HepG2 (cell line): ENCODE results near the gene POLE4. TPM values are rescaled to one million over a fixed set of nuclear protein-coding genes. Genes with fewer than 3 reads are reported as not detected.

Experiments used
- ATAC-seq: fragments of 200-7000 bp; cut with Tn5 transposase; 3 replicates; pipeline ENCODE4 v1.9.1; 2020; ENCODE audit warnings: mild to moderate bottlenecking, moderate library complexity
- BruUV-seq: library from RNA; stranded (reverse); fragments of 400-500 nt; replicated peaks from 2 replicates; lab custom pipeline; 2021; lab: Mats Ljungman, UMichigan
- CTCF ChIA-PET: fragments of 300-600 bp; formaldehyde crosslinking; extraction: SDS; loops from one replicate; lab custom pipeline; 2021; ENCODE audit warnings: low total read pairs, inconsistent platforms, low intra/inter-chr PET ratio; lab: Yijun Ruan, JAX
- POLR2A ChIA-PET: fragments of 350-600 bp; sonication (Branson Sonifier 250); formaldehyde crosslinking; loops from one replicate; lab custom pipeline; 2020; ENCODE audit warnings: antibody characterized with exemption, inconsistent platforms; lab: Yijun Ruan, JAX
- DNase-seq: peaks from one replicate; pipeline ENCODE4 v3.0.0-alpha.2; 2015; ENCODE audit warnings: low spot score
- FAIRE-seq: peaks from 3 replicates; lab custom pipeline; 2011; peaks lifted over from hg19 to GRCh38; lab: Jason Lieb, UNC
- H2AFZ ChIP-seq: one replicate; pipeline ENCODE4 v1.6.1; 2011; ENCODE audit warnings: low read length, inconsistent platforms
- H3K27ac ChIP-seq: fragments of 300-600 bp; 3 replicates; pipeline ENCODE4 v1.8.0; 2011; ENCODE audit warnings: mixed run types, mild to moderate bottlenecking, mixed read lengths, low read length, inconsistent platforms; ENCODE audit not compliant: insufficient read depth; ENCODE audit errors: extremely low read length
- H3K27me3 ChIP-seq, 2 experiments: fragments of 200-600 bp in 1 of 2; 2 replicates in 1 of 2; 3 replicates in 1 of 2; pipeline versions ENCODE4 v1.6.0 to v1.8.0; 2011; ENCODE audit warnings: low read length in 2 of 2, mild to moderate bottlenecking in 2 of 2, moderate library complexity in 2 of 2, inconsistent platforms in 1 of 2; ENCODE audit not compliant: insufficient read depth in 2 of 2, control insufficient read depth in 1 of 2
- H3K36me3 ChIP-seq, 2 experiments: fragments of 200-600 bp in 1 of 2; replicated peaks in 1 of 2; 2 replicates in 1 of 2; 3 replicates in 1 of 2; pipeline versions ENCODE4 v1.5.1 to v1.8.0; 2011; ENCODE audit warnings: low read length in 2 of 2, inconsistent platforms in 1 of 2; ENCODE audit not compliant: insufficient read depth in 2 of 2, control insufficient read depth in 1 of 2
- H3K4me1 ChIP-seq: 2 replicates; pipeline ENCODE4 v1.5.1; 2012; ENCODE audit warnings: low read length, inconsistent platforms; ENCODE audit not compliant: insufficient read depth
- H3K4me2 ChIP-seq: 2 replicates; pipeline ENCODE4 v1.6.0; 2011; ENCODE audit warnings: low read depth, low read length, inconsistent platforms
- H3K4me3 ChIP-seq, 3 experiments: fragments of 200-600 bp in 1 of 3; sonication (generic), shearing (Covaris generic) in 1 of 3; replicated peaks in 1 of 3; 2 replicates each; pipeline ENCODE4 v1.5.1; 2011 to 2016; ENCODE audit warnings: low read length in 3 of 3, inconsistent platforms in 2 of 3, low read depth in 2 of 3, mild to moderate bottlenecking in 2 of 3, control low read depth in 1 of 3, mixed read lengths in 1 of 3; ENCODE audit not compliant: insufficient read depth in 1 of 3
- H3K79me2 ChIP-seq: one replicate; pipeline ENCODE4 v1.6.1; 2011; ENCODE audit warnings: low read length, inconsistent platforms; ENCODE audit not compliant: insufficient read depth
- H3K9ac ChIP-seq: 2 replicates; pipeline ENCODE4 v1.6.0; 2011; ENCODE audit warnings: mild to moderate bottlenecking, low read depth, low read length, inconsistent platforms; ENCODE audit not compliant: insufficient read depth
- H3K9me3 ChIP-seq: 2 replicates; pipeline ENCODE4 v1.5.1; 2012; ENCODE audit warnings: mild to moderate bottlenecking, low read length
- H4K20me1 ChIP-seq: 2 replicates; pipeline ENCODE4 v1.6.0; 2011; ENCODE audit warnings: inconsistent platforms, mild to moderate bottlenecking, low read length, moderate library complexity; ENCODE audit not compliant: insufficient read depth
- ATF7-NPFF ChIP-seq: sonication (generic); formaldehyde crosslinking; IDR thresholded peaks from 2 replicates; pipeline ENCODE4 v1.8.1; 2023; ENCODE audit warnings: mild to moderate bottlenecking, low read depth, missing genetic modification reagents, moderate library complexity
- CENPT ChIP-seq: sonication (generic); formaldehyde crosslinking; IDR thresholded peaks from 2 replicates; pipeline ENCODE4 v1.8.0; 2022; ENCODE audit warnings: low read depth, mild to moderate bottlenecking, moderate library complexity, missing genetic modification reagents
- KDM5B ChIP-seq: sonication (generic); formaldehyde crosslinking; IDR thresholded peaks from 2 replicates; pipeline ENCODE4 v1.4.0; 2020; ENCODE audit warnings: missing genetic modification reagents, mild to moderate bottlenecking, borderline replicate concordance
- NFYB ChIP-seq: sonication (generic); formaldehyde crosslinking; IDR thresholded peaks from 2 replicates; pipeline ENCODE4 v1.4.0; 2020; ENCODE audit warnings: missing genetic modification reagents
- SMAD9 ChIP-seq: sonication (generic); formaldehyde crosslinking; IDR thresholded peaks from 2 replicates; pipeline ENCODE4 v1.5.1; 2020; ENCODE audit warnings: mild to moderate bottlenecking, missing genetic modification reagents
- TEAD2 ChIP-seq: sonication (generic); formaldehyde crosslinking; IDR thresholded peaks from 2 replicates; pipeline ENCODE4 v1.9.0; 2021; ENCODE audit warnings: missing genetic modification reagents
- ZBTB26 ChIP-seq: IDR thresholded peaks from 2 replicates; pipeline ENCODE4 v1.6.1; 2016; ENCODE audit warnings: missing compliant biosample characterization, missing genetic modification reagents, borderline replicate concordance
- ZBTB38 ChIP-seq: sonication (generic); formaldehyde crosslinking; IDR thresholded peaks from 2 replicates; pipeline ENCODE4 v1.5.1; 2020; ENCODE audit warnings: mild to moderate bottlenecking, missing genetic modification reagents
- ZC3H13 ChIP-seq: sonication (generic); formaldehyde crosslinking; IDR thresholded peaks from 2 replicates; pipeline ENCODE4 v1.8.1; 2023; ENCODE audit warnings: mild to moderate bottlenecking, missing genetic modification reagents, moderate library complexity
- ZFP82 ChIP-seq: sonication (generic); formaldehyde crosslinking; IDR thresholded peaks from 2 replicates; pipeline ENCODE4 v1.5.1; 2020; ENCODE audit warnings: mild to moderate bottlenecking, missing genetic modification reagents, borderline replicate concordance
- ZFX ChIP-seq: sonication (generic); formaldehyde crosslinking; IDR thresholded peaks from 2 replicates; pipeline ENCODE4 v1.4.0; 2020; ENCODE audit warnings: mild to moderate bottlenecking, low read depth, missing genetic modification reagents, moderate library complexity
- ZKSCAN8 ChIP-seq: IDR thresholded peaks from 2 replicates; pipeline ENCODE4 v1.6.1; 2016; ENCODE audit warnings: borderline replicate concordance, missing genetic modification reagents, missing compliant biosample characterization
- ZNF350 ChIP-seq: sonication (generic); formaldehyde crosslinking; IDR thresholded peaks from 2 replicates; pipeline ENCODE4 v1.4.0; 2020; ENCODE audit warnings: mild to moderate bottlenecking, low read depth, missing genetic modification reagents, borderline replicate concordance
- ZNF891 ChIP-seq: sonication (generic); formaldehyde crosslinking; IDR thresholded peaks from 2 replicates; pipeline ENCODE4 v1.5.0; 2020; ENCODE audit warnings: mild to moderate bottlenecking, missing genetic modification reagents
- WGBS: methylation state at CpG from one replicate; pipeline ENCODE4 v1.1.6; 2017; ENCODE audit warnings: low lambda C conversion rate; 5-methylcytosine and 5-hydroxymethylcytosine counted together
- in situ Hi-C: cut with HindIII; loops from 2 replicates; pipeline ENCODE4 v1.10.0; 2017; ENCODE audit warnings: low pct_unique_long_range_greater_than_20kb; ENCODE audit not compliant: extremely low pct_ligation_motif_present
- intact Hi-C: fragments of 100-400 bp; cut with micrococcal nuclease; formaldehyde crosslinking; loops from one replicate; pipeline ENCODE4 v1.10.0; 2022; ENCODE audit not compliant: unreplicated experiment
- polyA plus RNA-seq, 8 experiments: library from polyadenylated mRNA; depleted of rRNA in 3 of 8; stranded (reverse) in 7 of 8; unstranded in 1 of 8; fragments of >200 nt; fragmentation: Illumina TruSeq in 4 of 8; extraction: Trizol in 4 of 8; gene quantifications; 2 replicates each; pipeline versions ENCODE4 v1.2.1 to v1.2.3, GENCODE V29; 2011 to 2016; ENCODE audit warnings: low read depth in 4 of 8, missing spikeins in 1 of 8, mixed read lengths in 1 of 8; ENCODE audit not compliant: insufficient read depth in 1 of 8
- total RNA-seq, 5 experiments: library from RNA; depleted of rRNA; stranded (reverse); fragments of >200 nt; fragmentation: Illumina TruSeq; extraction: Trizol; gene quantifications; 2 replicates each; pipeline ENCODE4 v1.2.3, GENCODE V29; 2016; ENCODE audit warnings: low read depth in 1 of 5
- TF ChIP-seq, protein P1 (sequence below): sonication (generic); formaldehyde crosslinking; IDR thresholded peaks from 2 replicates; pipeline ENCODE4 v1.4.0; 2020; ENCODE audit warnings: mild to moderate bottlenecking, missing genetic modification reagents, borderline replicate concordance
- TF ChIP-seq, protein P2 (sequence below): sonication (generic); formaldehyde crosslinking; IDR thresholded peaks from 2 replicates; pipeline ENCODE4 v1.4.0; 2020; ENCODE audit warnings: missing genetic modification reagents

The POLE4 gene
- total and polyA plus RNA-seq, 2 of the 13 experiments (the other 11 are each of a cell fraction or from before 2014, with no cell fraction given): 106 to 116 TPM

GRCh38 chr2:74908748-74909444 lies 49.5 kb upstream of the POLE4 start:
- WGBS: 49% methylated on average over 29 of the region's 31 CpGs
- H3K9ac ChIP-seq: no peak overlapping the region
- H2AFZ ChIP-seq: no peak overlapping the region
- CTCF ChIA-PET: no interaction called here
- ATAC-seq: peak; percentile 81
- H3K4me2 ChIP-seq: peak overlapping the region; percentile 65
- no peak for FAIRE-seq
- H3K27me3 ChIP-seq: peaks cover 0 to 4% of the 10 kb centered on the region in 2 experiments; a peak in 1 of 5 replicates
- H3K4me3 ChIP-seq: peak overlapping the region in 2 of 3 experiments; percentile 0 to 39; a peak in 1 of 6 replicates
- intact Hi-C loops (no loop called here), in situ Hi-C loops (no loop called here)
- DNase-seq: peak; percentile 24
- peaks cover 25% of the 10 kb centered on the region for H3K4me1 ChIP-seq
- H3K9me3 ChIP-seq: no peaks in the 10 kb centered on the region
- H4K20me1 ChIP-seq: no peaks in the 10 kb centered on the region
- POLR2A ChIA-PET: no interaction called here
- H3K79me2 ChIP-seq: no peaks in the 10 kb centered on the region
- H3K27ac ChIP-seq: no peak overlapping the region
- BruUV-seq: no TSS peak
- H3K36me3 ChIP-seq: no peaks in the 10 kb centered on the region
- TF ChIP-seq ZFP82: no peak
- no peak for TF ChIP-seq ZKSCAN8
- no peak for TF ChIP-seq ZNF350 (CRISPR knock-in tag)
- no peak for TF ChIP-seq ZBTB26 (CRISPR knock-in tag)
- no peak for TF ChIP-seq CENPT
- TF ChIP-seq TEAD2 (CRISPR knock-in tag): no peak
- TF ChIP-seq ZNF891 (CRISPR knock-in tag): 0 out of 2 replicates have a peak, but pooled peaks have one; percentile 29
- TF ChIP-seq KDM5B (CRISPR knock-in tag): 0 out of 2 replicates have a peak, but pooled peaks have one; percentile 15
- TF ChIP-seq NFYB: no peak
- TF ChIP-seq ATF7-NPFF (CRISPR knock-in tag): no peak
- peak; percentile 83 for TF ChIP-seq ZBTB38 (CRISPR knock-in tag)
- TF ChIP-seq, protein P1, sequence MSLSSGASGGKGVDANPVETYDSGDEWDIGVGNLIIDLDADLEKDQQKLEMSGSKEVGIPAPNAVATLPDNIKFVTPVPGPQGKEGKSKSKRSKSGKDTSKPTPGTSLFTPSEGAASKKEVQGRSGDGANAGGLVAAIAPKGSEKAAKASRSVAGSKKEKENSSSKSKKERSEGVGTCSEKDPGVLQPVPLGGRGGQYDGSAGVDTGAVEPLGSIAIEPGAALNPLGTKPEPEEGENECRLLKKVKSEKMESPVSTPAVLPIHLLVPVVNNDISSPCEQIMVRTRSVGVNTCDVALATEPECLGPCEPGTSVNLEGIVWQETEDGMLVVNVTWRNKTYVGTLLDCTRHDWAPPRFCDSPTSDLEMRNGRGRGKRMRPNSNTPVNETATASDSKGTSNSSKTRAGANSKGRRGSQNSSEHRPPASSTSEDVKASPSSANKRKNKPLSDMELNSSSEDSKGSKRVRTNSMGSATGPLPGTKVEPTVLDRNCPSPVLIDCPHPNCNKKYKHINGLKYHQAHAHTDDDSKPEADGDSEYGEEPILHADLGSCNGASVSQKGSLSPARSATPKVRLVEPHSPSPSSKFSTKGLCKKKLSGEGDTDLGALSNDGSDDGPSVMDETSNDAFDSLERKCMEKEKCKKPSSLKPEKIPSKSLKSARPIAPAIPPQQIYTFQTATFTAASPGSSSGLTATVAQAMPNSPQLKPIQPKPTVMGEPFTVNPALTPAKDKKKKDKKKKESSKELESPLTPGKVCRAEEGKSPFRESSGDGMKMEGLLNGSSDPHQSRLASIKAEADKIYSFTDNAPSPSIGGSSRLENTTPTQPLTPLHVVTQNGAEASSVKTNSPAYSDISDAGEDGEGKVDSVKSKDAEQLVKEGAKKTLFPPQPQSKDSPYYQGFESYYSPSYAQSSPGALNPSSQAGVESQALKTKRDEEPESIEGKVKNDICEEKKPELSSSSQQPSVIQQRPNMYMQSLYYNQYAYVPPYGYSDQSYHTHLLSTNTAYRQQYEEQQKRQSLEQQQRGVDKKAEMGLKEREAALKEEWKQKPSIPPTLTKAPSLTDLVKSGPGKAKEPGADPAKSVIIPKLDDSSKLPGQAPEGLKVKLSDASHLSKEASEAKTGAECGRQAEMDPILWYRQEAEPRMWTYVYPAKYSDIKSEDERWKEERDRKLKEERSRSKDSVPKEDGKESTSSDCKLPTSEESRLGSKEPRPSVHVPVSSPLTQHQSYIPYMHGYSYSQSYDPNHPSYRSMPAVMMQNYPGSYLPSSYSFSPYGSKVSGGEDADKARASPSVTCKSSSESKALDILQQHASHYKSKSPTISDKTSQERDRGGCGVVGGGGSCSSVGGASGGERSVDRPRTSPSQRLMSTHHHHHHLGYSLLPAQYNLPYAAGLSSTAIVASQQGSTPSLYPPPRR (CRISPR knock-in tag): no peak
- TF ChIP-seq, protein P2, sequence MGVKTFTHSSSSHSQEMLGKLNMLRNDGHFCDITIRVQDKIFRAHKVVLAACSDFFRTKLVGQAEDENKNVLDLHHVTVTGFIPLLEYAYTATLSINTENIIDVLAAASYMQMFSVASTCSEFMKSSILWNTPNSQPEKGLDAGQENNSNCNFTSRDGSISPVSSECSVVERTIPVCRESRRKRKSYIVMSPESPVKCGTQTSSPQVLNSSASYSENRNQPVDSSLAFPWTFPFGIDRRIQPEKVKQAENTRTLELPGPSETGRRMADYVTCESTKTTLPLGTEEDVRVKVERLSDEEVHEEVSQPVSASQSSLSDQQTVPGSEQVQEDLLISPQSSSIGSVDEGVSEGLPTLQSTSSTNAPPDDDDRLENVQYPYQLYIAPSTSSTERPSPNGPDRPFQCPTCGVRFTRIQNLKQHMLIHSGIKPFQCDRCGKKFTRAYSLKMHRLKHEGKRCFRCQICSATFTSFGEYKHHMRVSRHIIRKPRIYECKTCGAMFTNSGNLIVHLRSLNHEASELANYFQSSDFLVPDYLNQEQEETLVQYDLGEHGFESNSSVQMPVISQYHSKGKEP: no peak
- TF ChIP-seq ZFX (CRISPR knock-in tag): no peak
- TF ChIP-seq SMAD9: no peak
- TF ChIP-seq ZC3H13 (CRISPR knock-in tag): no peak
